HG02798 (cell line): ENCODE measurements around the gene ZSCAN5B.
"Not testable (repeated sequence)": the region's sequence is repeated elsewhere in the genome, so short reads cannot be mapped to it uniquely, and the experiment has no call there.

ENCODE experiments used
- ATAC-seq: cut with Tn5 transposase; IDR thresholded peaks from one replicate; pipeline ENCODE4 v1.9.1; 2021; ENCODE audit warnings: mild to moderate bottlenecking; ENCODE audit not compliant: unreplicated experiment, poor library complexity

The ZSCAN5B gene

DNA sequence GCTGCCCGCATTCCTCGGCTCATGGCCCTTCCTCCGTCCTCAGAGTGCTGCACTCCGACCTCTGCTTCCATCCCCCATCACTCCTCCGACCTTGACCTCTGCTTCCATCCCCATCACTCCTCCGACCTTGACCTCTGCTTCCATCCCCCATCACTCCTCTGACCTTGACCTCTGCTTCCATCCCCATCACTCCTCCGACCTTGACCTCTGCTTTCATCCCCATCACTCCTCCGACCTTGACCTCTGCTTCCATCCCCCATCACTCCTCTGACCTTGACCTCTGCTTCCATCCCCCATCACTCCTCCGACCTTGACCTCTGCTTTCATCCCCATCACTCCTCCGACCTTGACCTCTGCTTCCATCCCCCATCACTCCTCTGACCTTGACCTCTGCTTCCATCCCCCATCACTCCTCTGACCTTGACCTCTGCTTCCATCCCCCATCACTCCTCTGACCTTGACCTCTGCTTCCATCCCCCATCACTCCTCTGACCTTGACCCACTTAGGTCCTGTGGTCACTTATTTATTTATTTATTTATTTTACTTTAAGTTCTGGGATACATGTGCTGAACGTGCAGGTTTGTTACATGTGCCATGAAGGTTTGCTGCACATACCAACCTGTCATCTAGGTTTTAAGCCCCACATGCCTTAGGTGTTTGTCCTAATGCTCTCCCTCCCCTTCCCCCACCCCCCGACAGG, 48.5 kb downstream of the ZSCAN5B start:
- not testable (repeated sequence) for ATAC-seq

DNA sequence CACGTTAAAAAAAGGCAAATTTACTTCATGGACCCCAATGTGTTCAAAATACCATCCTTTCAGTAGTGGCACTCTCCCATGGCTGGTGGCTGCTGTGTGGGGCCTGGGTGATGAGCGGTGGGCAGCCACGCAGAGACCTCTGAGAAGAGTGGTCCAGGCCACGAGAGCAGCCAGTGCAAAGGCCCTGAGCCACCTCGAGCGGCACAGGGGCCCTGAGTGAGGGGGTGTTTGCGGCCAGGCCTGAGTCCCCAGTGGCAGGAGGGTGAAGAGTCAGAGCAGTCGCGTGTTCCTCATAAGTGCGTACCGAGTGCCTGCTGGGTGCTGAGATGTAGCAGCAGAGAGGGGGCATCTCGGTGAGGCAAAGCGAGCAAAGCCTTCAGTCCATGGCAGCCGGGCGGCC, 49.5 kb downstream of the ZSCAN5B start:
- ATAC-seq, result no peak

DNA sequence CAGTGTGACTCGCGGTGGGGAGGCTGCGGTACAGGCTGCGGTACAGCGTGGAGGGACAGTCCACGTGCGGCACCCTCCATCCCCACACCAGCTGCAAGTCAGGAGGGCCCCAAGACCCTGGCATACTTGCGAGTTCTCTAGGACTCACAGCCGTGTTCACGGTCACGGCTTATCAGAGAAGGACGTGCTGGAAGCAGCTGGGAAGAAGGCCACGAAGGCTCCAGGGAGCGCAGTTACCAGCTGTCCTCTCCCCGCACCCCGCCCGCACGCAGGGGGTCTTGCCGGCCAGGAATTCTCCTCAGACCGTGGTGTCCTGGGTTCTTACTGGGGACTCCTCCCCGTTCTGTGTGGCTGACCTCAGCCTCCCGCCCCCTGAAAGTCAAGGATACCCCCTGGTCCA, 50.3 kb downstream of the ZSCAN5B start:
- no peak for ATAC-seq

DNA sequence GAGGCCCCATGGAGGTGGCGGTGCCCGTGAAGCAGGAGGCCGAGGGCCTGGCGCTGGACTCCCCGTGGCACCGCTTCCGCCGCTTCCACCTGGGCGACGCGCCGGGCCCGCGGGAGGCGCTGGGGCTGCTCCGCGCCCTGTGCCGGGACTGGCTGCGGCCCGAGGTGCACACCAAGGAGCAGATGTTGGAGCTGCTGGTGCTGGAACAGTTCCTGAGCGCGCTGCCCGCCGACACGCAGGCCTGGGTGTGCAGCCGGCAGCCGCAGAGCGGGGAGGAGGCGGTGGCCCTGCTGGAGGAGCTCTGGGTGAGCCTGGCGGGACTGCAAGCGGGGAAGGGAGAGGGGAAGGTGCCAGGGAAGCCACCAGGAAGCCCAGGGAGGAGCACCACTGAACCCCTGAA, 50.7 kb downstream of the ZSCAN5B start:
- ATAC-seq, result no peak

DNA sequence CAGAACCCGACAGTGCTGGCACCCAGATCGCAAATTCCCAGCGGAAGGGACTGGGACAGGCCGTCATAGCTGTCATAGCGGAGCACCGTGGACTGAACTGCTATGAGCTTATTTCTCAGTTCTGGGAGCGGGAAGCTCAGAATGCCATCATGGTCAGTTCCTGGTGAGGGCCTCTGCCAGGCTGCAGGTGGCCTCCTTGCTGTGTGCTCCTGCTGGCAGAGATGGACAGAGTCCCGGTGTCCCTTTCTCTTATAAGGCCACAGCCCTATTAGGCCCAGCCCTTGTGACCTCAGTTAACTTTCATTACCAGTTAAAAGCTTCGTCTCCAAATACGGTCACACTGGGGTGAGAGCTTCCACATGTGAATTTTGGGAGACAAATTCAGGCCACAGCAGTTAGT, 51.9 kb downstream of the ZSCAN5B start:
- ATAC-seq, result no peak

DNA sequence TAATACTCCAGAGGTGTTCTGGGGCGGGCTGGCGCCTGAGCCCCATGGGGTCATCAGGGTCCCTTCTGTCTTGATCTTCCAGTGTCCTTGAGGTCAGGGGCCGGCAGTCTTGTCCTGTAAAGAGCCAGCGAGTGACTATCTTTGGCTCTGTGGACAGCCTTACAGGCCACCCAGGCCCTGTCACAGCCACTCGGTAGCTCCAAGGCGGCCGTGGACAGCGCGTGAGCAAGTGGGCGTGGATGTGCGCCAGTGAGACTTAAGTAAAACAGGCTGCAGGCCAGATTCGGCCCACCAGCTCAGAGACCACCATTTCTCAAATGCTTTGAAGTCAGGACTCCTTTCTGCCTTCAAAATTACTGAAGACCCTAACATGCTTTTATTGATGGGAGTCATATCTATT, 52.8 kb downstream of the ZSCAN5B start:
- no peak for ATAC-seq

DNA sequence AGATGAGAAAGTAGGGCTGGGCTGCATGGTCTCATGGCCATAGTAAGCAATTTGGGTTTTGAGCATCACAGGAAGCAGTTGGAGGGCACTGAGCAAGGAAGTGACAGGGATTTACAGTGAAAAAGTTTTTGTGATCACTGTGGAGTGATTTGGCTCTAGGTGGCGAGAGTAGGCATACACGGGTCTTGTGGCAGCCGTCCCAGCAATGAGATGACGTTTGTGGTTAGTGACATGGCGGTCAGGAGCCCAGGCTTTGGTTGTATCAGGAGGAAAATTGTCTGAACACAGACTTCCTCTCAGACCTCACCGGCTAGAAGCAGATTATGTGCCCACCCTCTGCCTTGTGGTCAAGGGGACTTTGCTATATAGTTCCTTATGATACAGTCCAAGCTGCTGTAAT, 53.2 kb downstream of the ZSCAN5B start:
- ATAC-seq, result no peak

DNA sequence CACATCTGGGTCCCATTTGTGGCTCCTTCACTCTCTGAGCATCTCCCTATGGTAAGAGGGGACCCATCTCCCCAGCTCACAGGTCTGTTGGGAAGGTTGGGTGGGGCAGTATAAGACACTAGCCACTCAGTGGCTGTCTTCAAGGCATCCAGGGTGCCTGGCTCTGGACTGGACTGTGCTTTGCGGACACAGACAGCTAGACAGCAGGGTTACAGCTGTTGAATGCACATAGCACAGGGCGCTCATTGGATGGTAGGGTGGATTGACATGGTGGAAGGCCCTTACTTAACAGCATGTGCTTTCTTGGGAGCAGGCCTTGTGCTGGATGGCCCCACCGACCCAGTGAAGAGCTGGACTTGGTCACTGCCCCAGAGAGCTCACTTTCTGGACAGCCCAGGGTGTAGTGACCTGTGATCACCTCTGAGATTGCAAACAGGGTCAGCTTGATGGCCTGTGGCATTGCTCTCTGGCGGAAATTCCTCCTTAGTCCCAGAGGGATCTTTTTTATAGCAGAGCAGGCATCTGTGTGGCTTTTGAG, 54.6 kb downstream of the ZSCAN5B start:
- no peak for ATAC-seq

DNA sequence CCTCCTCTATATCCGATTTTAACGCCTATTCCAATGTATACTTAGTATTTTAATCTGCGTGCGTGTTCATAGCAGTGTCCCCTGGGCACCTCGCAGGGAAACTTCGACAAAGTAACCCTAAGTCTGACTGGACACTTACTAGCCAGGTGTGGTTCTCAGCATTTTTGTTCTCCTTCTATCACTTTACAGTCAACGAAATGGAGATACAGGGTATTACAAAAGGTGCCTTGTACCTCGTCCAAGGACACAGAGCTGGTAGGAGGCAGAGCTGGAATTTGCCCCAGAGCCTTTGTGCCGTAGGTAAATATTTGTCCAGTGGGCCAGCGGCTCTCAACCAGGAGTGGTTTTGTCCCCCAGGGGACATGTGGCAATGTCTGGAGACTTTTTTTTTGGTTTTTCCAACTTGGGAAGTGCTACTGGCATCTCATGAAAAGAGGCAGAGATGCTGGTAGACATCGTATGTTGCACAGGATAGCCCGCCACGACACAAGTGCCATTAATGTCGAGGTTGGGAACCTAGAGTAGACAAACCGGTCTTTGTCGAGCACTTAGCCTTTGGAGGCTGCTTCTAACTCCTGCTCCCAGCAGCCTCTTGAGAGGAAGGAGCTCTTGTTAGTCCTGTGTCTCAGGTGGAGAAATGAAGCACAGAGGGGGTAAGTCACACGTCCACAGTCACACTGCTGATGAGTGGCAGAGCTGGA, 55.3 kb downstream of the ZSCAN5B start:
- no peak for ATAC-seq

DNA sequence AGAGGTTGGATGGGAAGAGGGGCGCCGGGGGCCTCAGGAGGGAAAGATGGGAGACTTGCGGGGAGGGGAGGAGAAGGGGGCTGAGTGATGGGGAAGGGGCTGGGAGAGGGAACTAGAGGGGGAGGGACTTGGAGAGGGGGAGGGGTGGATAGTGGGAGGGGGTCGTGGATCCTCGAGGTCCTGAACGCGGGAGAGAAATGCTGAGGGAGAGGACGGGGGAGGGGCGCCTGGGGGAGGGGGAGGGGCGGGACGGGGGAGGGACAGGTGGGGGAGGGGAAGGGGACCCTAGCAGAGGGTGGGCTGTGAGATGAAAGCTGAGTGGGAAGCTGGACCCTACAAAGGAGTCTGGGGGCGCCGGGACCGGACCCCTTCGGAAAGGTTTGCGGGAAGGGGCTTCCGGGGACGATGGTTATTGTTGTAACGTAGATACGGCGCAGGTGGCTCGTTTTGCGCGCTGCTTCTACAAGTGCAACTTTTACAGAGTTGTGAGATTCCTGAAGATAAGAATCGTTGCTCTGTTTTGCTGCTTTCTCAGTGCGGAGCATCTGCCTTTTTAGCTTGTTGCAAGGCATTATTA, 56.1 kb downstream of the ZSCAN5B start:
- no peak for ATAC-seq

DNA sequence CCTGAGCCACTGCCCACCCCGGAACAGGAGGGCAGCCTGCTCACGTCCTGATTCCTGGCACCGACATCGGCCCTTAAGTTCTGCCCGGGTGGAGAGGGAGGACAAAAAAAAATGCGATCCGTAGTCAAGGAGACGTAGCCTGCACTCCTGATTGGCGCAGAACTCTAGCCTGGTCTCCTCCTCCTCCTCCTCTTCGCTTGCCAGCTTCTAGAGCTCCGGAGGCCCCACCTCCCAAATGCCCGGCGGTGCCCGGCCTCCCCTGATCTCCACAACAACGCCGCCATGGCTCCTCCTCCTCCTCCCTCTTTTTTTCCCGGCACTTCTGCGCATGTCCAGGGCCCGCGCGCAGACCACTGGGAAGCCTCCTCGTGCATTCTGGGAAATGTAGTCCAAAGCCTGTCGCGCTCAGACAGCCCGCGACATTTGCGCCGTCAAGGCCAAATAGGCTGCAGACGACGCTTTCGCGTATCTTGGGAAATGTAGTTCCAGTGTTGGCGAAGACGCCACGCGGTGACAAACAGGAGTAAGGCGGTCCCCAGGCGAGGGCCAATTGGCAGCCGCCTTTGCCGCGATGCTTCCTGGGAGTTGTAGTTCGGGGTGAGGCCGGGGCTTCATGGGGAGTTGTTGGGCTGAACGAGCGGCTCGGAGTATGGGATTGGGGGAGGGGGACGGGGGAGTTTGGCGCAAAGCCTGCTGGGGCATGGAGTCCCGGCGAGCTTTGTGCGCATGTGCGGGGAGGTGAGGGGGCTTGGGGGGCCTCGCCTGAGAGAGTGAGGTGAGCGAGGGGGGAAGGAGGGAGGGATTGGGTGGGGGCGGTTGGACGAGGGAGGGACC, 56.8 kb downstream of the ZSCAN5B start, which contains the start of gene ZNF444:
TSS of gene ZNF444 (plus strand) at position 705 of the 834 bp plus-strand sequence. CDS start 5,625 bp downstream, outside the sequence.
- peak; percentile 92 for ATAC-seq

DNA sequence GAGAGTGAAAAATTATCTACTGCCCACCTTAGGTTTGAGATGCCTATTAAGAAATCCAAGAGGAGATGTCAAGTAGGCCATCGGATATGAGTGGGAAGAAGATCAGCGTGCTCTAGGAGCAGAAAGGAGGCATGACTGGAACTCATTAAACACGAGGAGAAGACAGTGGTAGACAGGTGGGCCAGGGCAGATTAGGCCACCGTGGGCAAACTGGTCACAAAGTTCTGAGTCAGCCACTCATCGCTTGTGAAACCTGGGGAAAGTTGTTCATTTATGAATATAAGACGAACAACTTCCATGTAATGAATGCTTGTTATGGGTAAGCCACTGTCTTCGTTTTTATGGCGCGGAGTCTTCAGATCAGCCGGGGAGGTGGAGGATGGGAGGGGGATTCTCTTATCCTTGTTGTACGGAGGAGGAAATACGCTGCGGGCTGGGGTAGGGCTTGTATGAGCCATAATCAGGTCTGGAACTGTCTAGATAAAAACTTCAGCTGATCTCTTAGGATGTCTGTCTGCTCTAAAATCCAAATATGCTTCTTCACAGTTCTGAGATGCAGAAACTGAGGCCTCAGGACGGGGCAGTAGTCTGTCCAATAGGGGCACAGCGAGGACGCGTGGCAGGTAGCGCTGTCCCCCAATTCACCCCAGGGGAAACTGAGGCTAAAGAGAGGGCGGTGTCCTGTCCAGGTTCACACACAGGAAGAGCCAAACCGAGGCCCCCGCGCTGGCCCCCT, 57.6 kb downstream of the ZSCAN5B start:
- ATAC-seq, result no peak
